ENCODE data around the gene NDUFA8. TPM values are rescaled to one million over a fixed set of nuclear protein-coding genes. Genes with fewer than 3 reads are reported as not detected.

The NDUFA8 gene
- total RNA-seq, 3 donors from 2014 or later (not counting 1 experiment from before 2014, with no cell fraction given), result 6.6 to 15.9 (median 10.8) TPM

DNA sequence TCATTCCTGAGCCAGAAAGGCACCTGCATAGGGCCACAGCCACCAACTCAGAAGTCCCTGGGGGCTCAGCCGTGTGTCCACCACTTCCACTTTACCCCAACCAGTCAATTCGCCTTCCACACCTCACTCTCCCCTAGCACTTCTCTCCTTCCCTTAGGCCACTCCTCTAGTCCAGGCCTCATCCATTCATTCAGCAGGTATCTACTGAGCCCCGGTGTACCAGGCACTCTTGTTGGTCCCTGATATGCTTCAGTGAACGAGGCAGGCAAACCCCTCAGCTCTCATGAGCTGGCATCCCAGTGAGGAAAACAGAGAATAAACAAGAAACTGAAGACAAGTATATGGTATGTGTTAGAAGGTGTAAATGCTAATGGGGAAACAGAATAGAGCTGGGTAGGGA lies 28.7 kb downstream of the NDUFA8 start:
- Mint-ChIP-seq H3K27ac (peak overlapping the region in 1 of 2 donors; percentile 3), H3K36me3 (no peaks in the 10 kb centered on the region), H3K27me3 (ENCODE audit: low read depth in 2 of 2) (peaks cover 7 to 8% of the 10 kb centered on the region in 2 donors), H3K4me3 (no peak overlapping the region), H3K9me3 (no peaks in the 10 kb centered on the region), H3K4me1 (peaks cover 6 to 16% of the 10 kb centered on the region in 2 donors)
- no peak for ATAC-seq
- Histone ChIP-seq H3K4me3 (ENCODE audit: low read length) (no peak overlapping the region), H3K9me3 (ENCODE audit: control insufficient read depth, insufficient read depth, low read length) (no peaks in the 10 kb centered on the region), H3K4me1 (ENCODE audit: control insufficient read depth, insufficient read depth, low read length) (peaks cover 29% of the 10 kb centered on the region), H3K27ac (ENCODE audit: low read length) (no peak overlapping the region), H3K36me3 (ENCODE audit: control insufficient read depth, insufficient read depth, low read length) (no peaks in the 10 kb centered on the region), H3K27me3 (ENCODE audit: control insufficient read depth, insufficient read depth, low read length) (peaks cover 4% of the 10 kb centered on the region)
- 79% methylated on average over 4 of the region's 4 CpGs for WGBS (ENCODE audit: insufficient coverage)
- TF ChIP-seq, protein P1, sequence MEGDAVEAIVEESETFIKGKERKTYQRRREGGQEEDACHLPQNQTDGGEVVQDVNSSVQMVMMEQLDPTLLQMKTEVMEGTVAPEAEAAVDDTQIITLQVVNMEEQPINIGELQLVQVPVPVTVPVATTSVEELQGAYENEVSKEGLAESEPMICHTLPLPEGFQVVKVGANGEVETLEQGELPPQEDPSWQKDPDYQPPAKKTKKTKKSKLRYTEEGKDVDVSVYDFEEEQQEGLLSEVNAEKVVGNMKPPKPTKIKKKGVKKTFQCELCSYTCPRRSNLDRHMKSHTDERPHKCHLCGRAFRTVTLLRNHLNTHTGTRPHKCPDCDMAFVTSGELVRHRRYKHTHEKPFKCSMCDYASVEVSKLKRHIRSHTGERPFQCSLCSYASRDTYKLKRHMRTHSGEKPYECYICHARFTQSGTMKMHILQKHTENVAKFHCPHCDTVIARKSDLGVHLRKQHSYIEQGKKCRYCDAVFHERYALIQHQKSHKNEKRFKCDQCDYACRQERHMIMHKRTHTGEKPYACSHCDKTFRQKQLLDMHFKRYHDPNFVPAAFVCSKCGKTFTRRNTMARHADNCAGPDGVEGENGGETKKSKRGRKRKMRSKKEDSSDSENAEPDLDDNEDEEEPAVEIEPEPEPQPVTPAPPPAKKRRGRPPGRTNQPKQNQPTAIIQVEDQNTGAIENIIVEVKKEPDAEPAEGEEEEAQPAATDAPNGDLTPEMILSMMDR (IDR thresholded peaks at IDR 0.05), result no peak
- intact Hi-C loops (cut with micrococcal nuclease), result no loop called here
- DNase-seq, result no peak

DNA sequence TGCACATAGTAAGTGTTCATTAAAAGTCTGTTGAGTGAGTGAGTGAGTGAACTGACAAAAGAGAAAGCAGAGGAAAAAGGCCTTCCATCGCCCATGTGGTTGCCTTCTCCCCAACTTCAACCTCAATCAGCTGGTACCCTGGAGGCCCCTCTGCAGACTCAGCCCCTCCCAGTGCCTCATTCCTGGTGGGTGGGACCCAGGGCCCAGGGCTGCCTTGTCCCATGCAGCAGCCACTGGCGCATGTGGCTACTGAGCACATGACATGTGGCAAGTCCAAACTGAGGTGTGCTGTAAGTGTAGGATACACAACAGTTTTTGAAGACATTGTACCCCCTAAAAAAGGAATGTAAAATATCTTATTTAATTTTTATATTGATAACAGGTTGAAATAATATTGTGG lies 29.6 kb downstream of the NDUFA8 start:
- peaks cover 11 to 24% of the 10 kb centered on the region in 2 donors for H3K4me1 Mint-ChIP-seq
- H3K27ac Mint-ChIP-seq, result no peak overlapping the region
- no peak overlapping the region for H3K4me3 Mint-ChIP-seq
- peaks cover 12 to 14% of the 10 kb centered on the region in 2 donors for H3K27me3 Mint-ChIP-seq (ENCODE audit: low read depth in 2 of 2)
- ATAC-seq, result no peak
- TF ChIP-seq, protein P1 (IDR thresholded peaks at IDR 0.05), result no peak
- intact Hi-C loops (cut with micrococcal nuclease), result loop anchor here (10.0 kb wide), 1 partner anchor 135 kb away; the partner anchor contains the start of genes MRRF and RBM18
- no peak for DNase-seq
- Histone ChIP-seq H3K36me3 (ENCODE audit: control insufficient read depth, insufficient read depth, low read length) (no peaks in the 10 kb centered on the region), H3K4me3 (ENCODE audit: low read length) (no peak overlapping the region), H3K9me3 (ENCODE audit: control insufficient read depth, insufficient read depth, low read length) (no peaks in the 10 kb centered on the region), H3K27me3 (ENCODE audit: control insufficient read depth, insufficient read depth, low read length) (peaks cover 7% of the 10 kb centered on the region), H3K27ac (ENCODE audit: low read length) (no peak overlapping the region), H3K4me1 (ENCODE audit: control insufficient read depth, insufficient read depth, low read length) (peaks cover 34% of the 10 kb centered on the region)
- 55% methylated on average over 2 of the region's 2 CpGs for WGBS (ENCODE audit: insufficient coverage)
- H3K36me3 Mint-ChIP-seq, result no peaks in the 10 kb centered on the region
- H3K9me3 Mint-ChIP-seq, result no peaks in the 10 kb centered on the region

DNA sequence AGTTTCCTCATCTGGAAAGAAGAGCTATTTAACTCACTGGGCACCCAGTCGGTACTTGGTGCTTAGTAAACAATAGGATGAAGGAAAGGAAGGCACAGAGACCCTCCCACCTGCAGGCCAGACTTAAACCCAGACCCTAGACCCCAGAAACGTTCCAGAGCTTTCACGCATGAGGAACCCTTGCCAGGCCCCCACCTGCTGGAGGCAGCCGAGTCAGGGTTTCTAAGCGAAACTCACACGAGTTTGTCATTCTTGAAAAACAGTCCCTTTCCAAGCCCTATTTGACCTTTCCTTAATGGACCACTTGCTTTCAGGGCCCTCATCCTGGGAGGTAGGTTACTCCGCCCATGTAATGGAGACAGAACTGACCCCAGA lies 30.6 kb downstream of the NDUFA8 start:
- no peaks in the 10 kb centered on the region for H3K36me3 ChIP-seq (ENCODE audit: control insufficient read depth, insufficient read depth, low read length)
- WGBS (ENCODE audit: insufficient coverage), result 87% methylated on average over 6 of the region's 7 CpGs
- Mint-ChIP-seq H3K27ac (peak overlapping the region in 1 of 2 donors; percentile 69), H3K27me3 (ENCODE audit: low read depth in 2 of 2) (peaks cover 13 to 24% of the 10 kb centered on the region in 2 donors), H3K9me3 (no peaks in the 10 kb centered on the region), H3K4me3 (no peak overlapping the region), H3K4me1 (peaks cover 14 to 25% of the 10 kb centered on the region in 2 donors), H3K36me3 (no peaks in the 10 kb centered on the region)
- intact Hi-C loops (cut with micrococcal nuclease), result loop anchor here (10.0 kb wide), 1 partner anchor 136 kb away; the partner anchor contains the start of genes MRRF and RBM18
- DNase-seq, result no peak
- peaks cover 7% of the 10 kb centered on the region for H3K27me3 ChIP-seq (ENCODE audit: control insufficient read depth, insufficient read depth, low read length)
- H3K4me3 ChIP-seq (ENCODE audit: low read length), result no peak overlapping the region
- ATAC-seq, result no peak
- TF ChIP-seq, protein P1 (IDR thresholded peaks at IDR 0.05), result no peak
- no peaks in the 10 kb centered on the region for H3K9me3 ChIP-seq (ENCODE audit: control insufficient read depth, insufficient read depth, low read length)
- H3K27ac ChIP-seq (ENCODE audit: low read length), result no peak overlapping the region
- peaks cover 35% of the 10 kb centered on the region for H3K4me1 ChIP-seq (ENCODE audit: control insufficient read depth, insufficient read depth, low read length)

Measured in natural killer cell (primary cell).